Measurements from ENCODE around the gene PLCG2.

DNA sequence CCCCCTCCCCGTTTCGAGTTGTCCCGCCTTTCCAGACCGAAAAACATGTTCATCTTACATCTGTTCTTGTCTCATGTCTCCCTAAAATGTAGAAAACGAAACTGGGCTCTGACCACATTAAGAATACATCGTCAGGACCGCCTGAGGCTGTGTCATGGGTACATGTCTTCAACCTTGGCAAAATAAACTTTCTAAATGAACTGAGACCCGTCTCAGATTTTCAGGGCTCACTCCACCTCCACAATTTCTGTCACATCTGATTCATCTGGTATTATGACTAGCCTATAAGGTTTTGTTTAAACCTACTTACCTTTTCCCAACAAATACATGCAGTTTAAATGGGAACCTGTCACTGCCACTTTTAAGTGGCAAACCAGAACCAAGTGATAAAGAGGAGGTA lies 231.6 kb downstream of the PLCG2 start:
- TF ChIP-seq POLR2A (IDR thresholded peaks at IDR 0.05; ENCODE audit: extremely low read depth, insufficient read length), result no peak
- TF ChIP-seq, protein P1, sequence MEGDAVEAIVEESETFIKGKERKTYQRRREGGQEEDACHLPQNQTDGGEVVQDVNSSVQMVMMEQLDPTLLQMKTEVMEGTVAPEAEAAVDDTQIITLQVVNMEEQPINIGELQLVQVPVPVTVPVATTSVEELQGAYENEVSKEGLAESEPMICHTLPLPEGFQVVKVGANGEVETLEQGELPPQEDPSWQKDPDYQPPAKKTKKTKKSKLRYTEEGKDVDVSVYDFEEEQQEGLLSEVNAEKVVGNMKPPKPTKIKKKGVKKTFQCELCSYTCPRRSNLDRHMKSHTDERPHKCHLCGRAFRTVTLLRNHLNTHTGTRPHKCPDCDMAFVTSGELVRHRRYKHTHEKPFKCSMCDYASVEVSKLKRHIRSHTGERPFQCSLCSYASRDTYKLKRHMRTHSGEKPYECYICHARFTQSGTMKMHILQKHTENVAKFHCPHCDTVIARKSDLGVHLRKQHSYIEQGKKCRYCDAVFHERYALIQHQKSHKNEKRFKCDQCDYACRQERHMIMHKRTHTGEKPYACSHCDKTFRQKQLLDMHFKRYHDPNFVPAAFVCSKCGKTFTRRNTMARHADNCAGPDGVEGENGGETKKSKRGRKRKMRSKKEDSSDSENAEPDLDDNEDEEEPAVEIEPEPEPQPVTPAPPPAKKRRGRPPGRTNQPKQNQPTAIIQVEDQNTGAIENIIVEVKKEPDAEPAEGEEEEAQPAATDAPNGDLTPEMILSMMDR (IDR thresholded peaks at IDR 0.05; ENCODE audit: low read depth, low read length), result no peak
- TF ChIP-seq, protein P2, sequence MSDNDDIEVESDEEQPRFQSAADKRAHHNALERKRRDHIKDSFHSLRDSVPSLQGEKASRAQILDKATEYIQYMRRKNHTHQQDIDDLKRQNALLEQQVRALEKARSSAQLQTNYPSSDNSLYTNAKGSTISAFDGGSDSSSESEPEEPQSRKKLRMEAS (IDR thresholded peaks at IDR 0.05; ENCODE audit: low read depth, low read length), result no peak

Data from NB4 (cell line).